Measurements from ENCODE around the gene SMAD3. TPM values are rescaled to one million over a fixed set of nuclear protein-coding genes. Genes with fewer than 3 reads are reported as not detected.
A peak's percentile ranks its signal among the peaks of the same experiment; 100 is the strongest.
"Not testable (repeated sequence)": the region's sequence is repeated elsewhere in the genome, so short reads cannot be mapped to it uniquely, and the experiment has no call there.

Gene SMAD3
- total RNA-seq, 1 donor from 2014 or later = 89.3 TPM

DNA sequence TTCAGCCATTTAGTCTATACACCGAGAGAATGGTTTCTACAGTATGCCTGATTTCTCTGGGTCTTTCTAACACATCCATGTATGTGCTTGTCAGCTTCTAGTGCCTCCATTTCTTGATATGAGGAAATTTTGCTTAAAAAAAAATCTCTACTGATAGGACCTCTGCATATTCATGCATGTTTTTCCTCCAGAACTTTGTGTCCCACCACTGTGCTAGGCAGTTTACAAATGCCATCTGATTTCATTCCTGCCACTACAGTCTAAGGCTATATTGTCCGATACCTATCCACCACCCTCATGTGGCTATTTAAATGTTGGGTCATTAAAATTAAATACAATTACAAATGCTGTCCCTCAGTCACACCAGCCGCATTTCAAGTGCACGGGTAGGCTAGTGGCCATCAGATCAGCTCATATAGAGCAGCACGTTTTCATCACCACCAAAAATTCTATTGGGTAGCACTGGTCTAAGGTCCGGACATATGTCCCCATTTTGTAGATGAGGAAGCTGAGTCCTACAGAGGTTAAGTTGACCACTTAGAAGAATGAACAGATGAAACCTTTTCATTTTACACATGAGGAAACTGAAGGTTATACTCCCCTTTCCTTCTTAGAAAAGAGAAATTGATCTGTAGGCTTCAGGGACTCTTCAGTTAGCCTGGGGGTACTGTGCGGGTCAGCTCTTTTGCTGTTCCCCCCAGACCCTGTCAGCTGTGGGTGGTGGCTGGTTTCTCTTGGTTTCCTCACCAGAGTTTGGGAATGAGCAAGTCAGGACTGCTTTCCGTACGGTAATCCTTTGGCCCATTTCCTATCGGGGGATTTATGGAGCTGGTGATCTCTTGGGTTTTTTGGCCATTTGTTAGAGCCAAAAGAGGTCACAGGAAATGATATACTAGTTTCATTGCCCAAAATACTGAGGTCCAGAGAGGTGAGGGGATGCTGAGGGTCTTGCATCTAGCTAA, 56.5 kb downstream of the SMAD3 start:
- H3K27ac ChIP-seq = peak overlapping the region; percentile 81 to 92
- H3K36me3 ChIP-seq = no peaks in the 10 kb centered on the region
- H3K4me3 ChIP-seq = peak overlapping the region; percentile 29 to 41
- no peak for DNase-seq (ENCODE audit: low spot score in 2 of 2)
- no peaks in the 10 kb centered on the region for H3K27me3 ChIP-seq
- peaks cover 26 to 73% of the 10 kb centered on the region in 2 donors for H3K4me1 ChIP-seq
- intact Hi-C loops (cut with DNase I) = loop anchor here (1.0 to 2.0 kb wide), 2 partner anchors 15 to 67 kb away; no protein-coding TSS in a partner anchor
- H3K9me3 ChIP-seq = no peaks in the 10 kb centered on the region
- TF ChIP-seq, protein P1, sequence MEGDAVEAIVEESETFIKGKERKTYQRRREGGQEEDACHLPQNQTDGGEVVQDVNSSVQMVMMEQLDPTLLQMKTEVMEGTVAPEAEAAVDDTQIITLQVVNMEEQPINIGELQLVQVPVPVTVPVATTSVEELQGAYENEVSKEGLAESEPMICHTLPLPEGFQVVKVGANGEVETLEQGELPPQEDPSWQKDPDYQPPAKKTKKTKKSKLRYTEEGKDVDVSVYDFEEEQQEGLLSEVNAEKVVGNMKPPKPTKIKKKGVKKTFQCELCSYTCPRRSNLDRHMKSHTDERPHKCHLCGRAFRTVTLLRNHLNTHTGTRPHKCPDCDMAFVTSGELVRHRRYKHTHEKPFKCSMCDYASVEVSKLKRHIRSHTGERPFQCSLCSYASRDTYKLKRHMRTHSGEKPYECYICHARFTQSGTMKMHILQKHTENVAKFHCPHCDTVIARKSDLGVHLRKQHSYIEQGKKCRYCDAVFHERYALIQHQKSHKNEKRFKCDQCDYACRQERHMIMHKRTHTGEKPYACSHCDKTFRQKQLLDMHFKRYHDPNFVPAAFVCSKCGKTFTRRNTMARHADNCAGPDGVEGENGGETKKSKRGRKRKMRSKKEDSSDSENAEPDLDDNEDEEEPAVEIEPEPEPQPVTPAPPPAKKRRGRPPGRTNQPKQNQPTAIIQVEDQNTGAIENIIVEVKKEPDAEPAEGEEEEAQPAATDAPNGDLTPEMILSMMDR (IDR thresholded peaks at IDR 0.05) = no peak

DNA sequence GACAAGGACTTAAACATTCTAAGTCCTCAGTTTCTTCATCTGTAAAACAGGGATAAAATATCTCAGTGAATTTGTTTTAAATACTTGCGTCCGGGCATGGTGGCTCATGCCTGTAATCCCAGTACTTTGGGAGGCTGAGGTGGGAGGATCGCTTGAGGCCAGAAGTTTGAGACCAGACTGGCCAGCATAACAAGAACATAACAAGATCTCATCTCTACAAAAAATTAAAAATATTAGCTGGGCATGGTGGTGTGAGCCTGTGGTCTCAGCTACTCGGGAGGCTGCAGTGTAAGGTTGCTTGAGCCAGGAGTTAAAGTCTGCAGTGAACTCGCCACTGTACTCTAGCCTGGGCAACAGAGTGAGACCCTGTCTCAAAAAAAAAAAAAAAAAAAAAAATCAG, 57.4 kb downstream of the SMAD3 start:
- H3K4me3 ChIP-seq; intact Hi-C loops (cut with DNase I); H3K27me3 ChIP-seq; H3K9me3 ChIP-seq; H3K36me3 ChIP-seq; DNase-seq (ENCODE audit: low spot score in 2 of 2): not testable (repeated sequence)
- Histone ChIP-seq H3K4me1 (peaks cover 26 to 70% of the 10 kb centered on the region in 2 donors), H3K27ac (peak overlapping the region; percentile 81 to 92)

DNA sequence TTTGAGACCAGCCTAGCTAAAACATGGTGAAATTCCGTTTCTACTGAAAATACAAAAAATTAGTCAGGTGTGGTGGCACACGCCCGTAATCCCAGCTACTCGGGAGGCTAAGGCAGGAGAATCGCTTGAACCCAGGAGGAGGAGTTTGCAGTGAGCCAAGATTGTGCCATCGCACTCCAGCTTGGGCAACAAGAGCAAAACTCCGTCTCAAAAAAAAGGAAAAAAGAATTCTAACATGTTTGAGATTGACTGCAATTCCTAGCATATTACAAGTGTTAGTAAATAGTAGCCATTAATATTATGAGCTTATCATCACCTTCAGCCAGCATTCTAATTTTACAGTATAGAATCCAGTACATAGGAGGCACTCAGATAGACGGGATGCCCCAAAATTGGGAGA, 57.9 kb downstream of the SMAD3 start:
- H3K9me3 ChIP-seq; H3K4me3 ChIP-seq; H3K27me3 ChIP-seq; DNase-seq (ENCODE audit: low spot score in 2 of 2); H3K36me3 ChIP-seq; intact Hi-C loops (cut with DNase I): not testable (repeated sequence)
- H3K27ac ChIP-seq = peak overlapping the region; percentile 86 to 87
- peaks cover 26 to 69% of the 10 kb centered on the region in 2 donors for H3K4me1 ChIP-seq

DNA sequence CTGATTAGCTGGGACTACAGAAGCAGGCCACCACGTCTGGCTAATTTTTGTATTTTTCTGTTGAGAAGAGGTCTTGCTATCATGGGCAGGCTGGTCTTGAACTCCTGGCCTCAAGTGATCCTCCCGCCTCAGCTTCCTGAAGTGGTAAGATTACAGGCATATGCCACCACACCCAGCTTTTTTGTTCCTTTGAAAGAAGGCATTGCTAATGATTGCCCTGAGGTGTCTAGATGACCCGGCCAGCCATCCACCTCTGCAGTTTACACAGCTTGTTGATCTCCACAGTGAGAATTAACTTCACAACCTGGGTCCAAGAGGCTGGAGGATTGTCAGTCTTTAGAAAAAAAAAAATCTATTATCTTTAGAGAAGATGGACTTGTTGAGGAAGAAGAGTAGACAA, 58.7 kb downstream of the SMAD3 start:
- no peaks in the 10 kb centered on the region for H3K36me3 ChIP-seq
- H3K27ac ChIP-seq = peak overlapping the region; percentile 86 to 87
- intact Hi-C loops (cut with DNase I) = no loop called here
- H3K4me1 ChIP-seq = peaks cover 26 to 63% of the 10 kb centered on the region in 2 donors
- H3K27me3 ChIP-seq = no peaks in the 10 kb centered on the region
- H3K9me3 ChIP-seq = no peaks in the 10 kb centered on the region
- TF ChIP-seq, protein P1 (IDR thresholded peaks at IDR 0.05) = no peak
- H3K4me3 ChIP-seq = no peak overlapping the region
- no peak for DNase-seq (ENCODE audit: low spot score in 2 of 2)

DNA sequence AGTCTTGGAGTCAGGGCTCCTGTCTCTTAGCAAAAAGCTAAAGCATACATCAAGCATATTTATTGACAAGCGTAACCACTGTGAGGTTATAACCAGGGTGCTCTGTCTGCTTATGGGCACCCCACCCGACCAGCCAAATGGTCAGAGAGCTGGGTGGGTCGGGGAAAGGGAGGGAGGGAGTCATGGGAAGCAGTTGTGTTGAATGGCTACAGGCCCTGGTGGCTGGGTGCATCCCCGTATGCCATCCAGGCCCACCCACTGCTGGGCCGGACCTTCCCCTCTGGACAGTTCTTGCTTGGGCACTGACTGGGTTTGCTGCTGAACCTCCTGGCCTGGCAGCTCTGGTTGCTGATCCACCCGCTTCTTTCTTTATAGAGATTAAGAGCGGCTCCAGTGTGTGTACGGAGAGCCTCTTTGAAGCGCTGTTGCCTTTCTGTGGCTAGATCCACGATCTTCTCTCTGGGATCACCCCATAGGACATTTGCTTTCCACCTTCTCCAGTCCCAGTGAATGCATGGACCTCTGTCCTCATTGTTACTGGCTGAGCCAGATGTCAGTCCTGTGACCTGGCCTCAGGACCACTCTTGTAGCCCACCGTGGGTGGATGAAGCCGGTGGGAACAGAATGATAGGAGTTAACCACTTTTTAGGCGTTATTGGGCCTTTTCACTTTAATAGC, 59.6 kb downstream of the SMAD3 start:
- Histone ChIP-seq H3K27me3 (no peaks in the 10 kb centered on the region), H3K4me1 (peaks cover 22 to 54% of the 10 kb centered on the region in 2 donors), H3K27ac (peak overlapping the region; percentile 86 to 87), H3K9me3 (no peaks in the 10 kb centered on the region), H3K4me3 (no peak overlapping the region), H3K36me3 (no peaks in the 10 kb centered on the region)
- intact Hi-C loops (cut with DNase I) = loop anchor here (1.0 to 5.0 kb wide), 2 partner anchors 25 to 78 kb away; no protein-coding TSS in a partner anchor
- DNase-seq (ENCODE audit: low spot score in 2 of 2) = no peak
- TF ChIP-seq, protein P1 (IDR thresholded peaks at IDR 0.05) = no peak

DNA sequence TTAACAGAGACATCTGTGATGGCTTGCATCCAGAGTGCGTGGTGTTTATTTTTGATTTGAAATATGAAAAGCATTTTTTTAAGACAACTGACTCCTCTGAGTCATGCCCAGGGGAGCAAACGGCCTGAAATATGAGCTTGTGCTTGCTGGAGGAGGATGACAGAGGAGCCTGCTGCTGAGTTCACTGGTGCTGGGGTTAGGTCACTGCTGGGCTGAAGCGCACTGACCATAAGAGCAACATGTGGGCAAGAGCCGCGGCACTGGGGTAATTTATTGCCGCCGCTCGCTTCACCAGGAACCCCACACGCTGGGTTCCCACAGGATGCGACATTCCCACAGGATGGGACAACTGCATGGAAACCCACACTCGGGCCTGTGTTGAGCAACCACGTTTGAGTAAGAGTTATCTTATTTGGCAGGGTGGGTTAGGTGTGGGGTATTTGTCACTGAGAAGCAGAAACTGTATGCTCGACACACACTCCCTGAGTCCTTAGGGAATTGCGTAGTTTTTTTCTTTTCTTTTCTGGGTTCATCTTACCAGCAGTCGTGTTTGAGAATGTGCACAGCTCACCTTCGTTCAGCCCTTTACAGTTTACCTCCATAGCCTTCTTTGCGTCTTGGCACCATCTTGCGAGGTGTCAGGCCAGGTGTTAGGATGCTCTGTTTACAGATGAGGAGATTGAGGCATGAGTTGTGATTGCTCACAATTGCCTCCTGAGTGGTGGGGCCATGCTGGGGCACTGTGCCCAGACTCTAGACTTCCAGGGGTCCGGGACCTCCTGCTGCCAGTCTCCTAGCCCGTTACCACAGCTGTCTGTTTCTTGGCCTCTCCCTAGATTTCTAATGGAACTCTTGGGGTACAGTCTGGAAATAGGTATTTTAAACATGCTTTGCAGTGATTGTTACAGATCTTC, 60.4 kb downstream of the SMAD3 start:
- H3K4me3 ChIP-seq = peak overlapping the region in 1 of 2 donors; percentile 9

More for the DNA sequence above, 60.4 kb downstream of the SMAD3 start:
- Histone ChIP-seq H3K27ac (peak overlapping the region; percentile 86 to 87), H3K4me1 (peaks cover 19 to 50% of the 10 kb centered on the region in 2 donors), H3K27me3 (no peaks in the 10 kb centered on the region), H3K9me3 (no peaks in the 10 kb centered on the region), H3K36me3 (no peaks in the 10 kb centered on the region)
- intact Hi-C loops (cut with DNase I) = loop anchor here (1.0 to 5.0 kb wide), 2 partner anchors 24 to 79 kb away; no protein-coding TSS in a partner anchor
- peak; percentile 54 to 93 for DNase-seq (ENCODE audit: low spot score in 2 of 2)
- TF ChIP-seq, protein P1 (IDR thresholded peaks at IDR 0.05) = no peak
